Naive thymus-derived CD8-positive, alpha-beta T cell (primary cell): ENCODE data around the gene MUC20. TPM values are rescaled to one million over a fixed set of nuclear protein-coding genes. Genes with fewer than 3 reads are reported as not detected.
A peak's percentile ranks its signal among the peaks of the same experiment; 100 is the strongest.
"Not testable (repeated sequence)": the region's sequence is repeated elsewhere in the genome, so short reads cannot be mapped to it uniquely, and the experiment has no call there.

Experiments used
- ATAC-seq, 2 donors: fragments of 150-1000 bp; cut with Tn5 transposase in 1 of 2; sonication (Bioruptor Pico), chemical (Tn5 transposase) in 1 of 2; 1 replicate in 1 of 2; 2 replicates in 1 of 2; pipeline ENCODE4 v1.10.0; 2021; ENCODE audit warnings: mild to moderate bottlenecking in 2 of 2, moderate library complexity in 2 of 2
- POLR2A ChIA-PET: fragments of 350-600 bp; sonication (Branson Sonifier 250); formaldehyde crosslinking; loops from one replicate; lab custom pipeline; 2021; ENCODE audit warnings: antibody characterized with exemption; lab: Charles Lee
- DNase-seq, 10 donors: peaks; one replicate each; pipeline versions ENCODE4 v3.0.0 to v3.0.0-alpha.2; 2020 to 2022
- H3K27ac Mint-ChIP-seq, 10 donors: one replicate each; pipeline ENCODE4 v1.8.0; 2020 to 2022; ENCODE audit warnings: mild to moderate bottlenecking in 10 of 10, mixed read lengths in 10 of 10, moderate library complexity in 4 of 10, inconsistent platforms in 1 of 10
- H3K27me3 Mint-ChIP-seq, 5 donors: one replicate each; pipeline ENCODE4 v1.8.0; 2021 to 2022; ENCODE audit warnings: mixed read lengths in 5 of 5
- H3K36me3 Mint-ChIP-seq, 3 donors: one replicate each; pipeline ENCODE4 v1.8.0; 2020 to 2022; ENCODE audit warnings: mixed read lengths in 3 of 3, mild to moderate bottlenecking in 2 of 3, inconsistent platforms in 1 of 3
- H3K4me1 Mint-ChIP-seq, 4 donors: one replicate each; pipeline ENCODE4 v1.8.0; 2021 to 2022; ENCODE audit warnings: mixed read lengths in 4 of 4
- H3K4me3 Mint-ChIP-seq, 10 donors: one replicate each; pipeline ENCODE4 v1.8.0; 2020 to 2022; ENCODE audit warnings: mild to moderate bottlenecking in 10 of 10, mixed read lengths in 10 of 10, moderate library complexity in 6 of 10, inconsistent platforms in 1 of 10
- H3K9me3 Mint-ChIP-seq, 9 donors: one replicate each; pipeline ENCODE4 v1.8.0; 2020 to 2022; ENCODE audit warnings: mixed read lengths in 9 of 9, mild to moderate bottlenecking in 3 of 9, inconsistent platforms in 1 of 9, moderate library complexity in 1 of 9
- polyA plus RNA-seq, 3 donors: library from polyadenylated mRNA; unstranded; fragments of 300-500 nt; fragmentation: Illumina TruSeq; gene quantifications; one replicate each; pipeline ENCODE4 v1.2.3, GENCODE V29; 2021
- total RNA-seq, 8 experiments: library from RNA in 2 of 8; stranded (reverse) in 2 of 8; gene quantifications; one replicate each; pipeline ENCODE4 v1.2.3 and lab custom pipeline; 2021 to 2026

Gene MUC20, protein sequence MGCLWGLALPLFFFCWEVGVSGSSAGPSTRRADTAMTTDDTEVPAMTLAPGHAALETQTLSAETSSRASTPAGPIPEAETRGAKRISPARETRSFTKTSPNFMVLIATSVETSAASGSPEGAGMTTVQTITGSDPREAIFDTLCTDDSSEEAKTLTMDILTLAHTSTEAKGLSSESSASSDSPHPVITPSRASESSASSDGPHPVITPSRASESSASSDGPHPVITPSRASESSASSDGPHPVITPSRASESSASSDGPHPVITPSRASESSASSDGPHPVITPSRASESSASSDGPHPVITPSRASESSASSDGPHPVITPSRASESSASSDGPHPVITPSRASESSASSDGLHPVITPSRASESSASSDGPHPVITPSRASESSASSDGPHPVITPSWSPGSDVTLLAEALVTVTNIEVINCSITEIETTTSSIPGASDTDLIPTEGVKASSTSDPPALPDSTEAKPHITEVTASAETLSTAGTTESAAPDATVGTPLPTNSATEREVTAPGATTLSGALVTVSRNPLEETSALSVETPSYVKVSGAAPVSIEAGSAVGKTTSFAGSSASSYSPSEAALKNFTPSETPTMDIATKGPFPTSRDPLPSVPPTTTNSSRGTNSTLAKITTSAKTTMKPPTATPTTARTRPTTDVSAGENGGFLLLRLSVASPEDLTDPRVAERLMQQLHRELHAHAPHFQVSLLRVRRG
- total RNA-seq (10 to 100 TPM in 1 of 2 experiments, 1 to 10 TPM in 1; 9.0 to 11.7 TPM), polyA plus RNA-seq (1 to 10 TPM in 1 of 3 donors, under 1 TPM in 1, not detected in 1; 0.21 to 1.5 TPM), total RNA-seq (lab: John Stamatoyannopoulos, UW) (0.90 to 6.8 (median 2.9) reads per million in 6 experiments)

DNA sequence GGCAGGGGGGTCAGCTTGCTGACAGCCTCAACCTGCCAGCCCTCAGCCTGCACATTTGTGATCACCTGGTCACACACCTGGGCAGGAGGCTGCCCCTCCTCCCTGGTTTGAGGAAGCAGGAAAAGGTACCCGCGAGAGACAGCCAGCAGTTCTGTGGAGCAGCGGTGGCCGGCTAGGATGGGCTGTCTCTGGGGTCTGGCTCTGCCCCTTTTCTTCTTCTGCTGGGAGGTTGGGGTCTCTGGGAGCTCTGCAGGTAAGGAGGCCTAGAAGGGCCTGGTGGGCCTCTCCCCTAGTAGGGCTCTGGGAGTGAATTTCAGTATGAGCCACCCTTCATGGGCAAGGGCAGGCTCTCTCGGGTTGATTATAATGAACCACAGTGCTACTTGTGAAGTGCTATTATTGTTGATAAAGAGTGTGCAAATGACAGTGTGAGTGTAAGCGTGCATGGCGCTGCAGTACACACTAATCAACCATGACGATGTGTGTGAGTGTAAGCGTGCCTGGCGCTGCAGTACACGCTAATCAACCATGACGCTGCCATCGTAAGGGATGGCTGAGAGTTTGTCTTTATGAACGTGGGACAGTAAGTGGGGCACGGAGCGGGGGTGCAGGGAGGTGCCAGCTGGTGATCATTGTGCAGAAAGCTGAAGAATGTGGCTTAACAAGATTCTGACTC is at the start of gene MUC20:
MUC20 (plus strand) TSS at position 148 of the 676 bp plus-strand sequence; CDS start at position 178, 30 bp downstream.
- H3K4me1 Mint-ChIP-seq, ATAC-seq, H3K36me3 Mint-ChIP-seq, H3K27me3 Mint-ChIP-seq, DNase-seq, H3K9me3 Mint-ChIP-seq: not testable (repeated sequence)
- H3K4me3 Mint-ChIP-seq, result peak within 1 kb of the TSS in 2 of 10 donors; percentile 42 to 47
- H3K27ac Mint-ChIP-seq, result peak within 1 kb of the TSS in 5 of 10 donors; percentile 10 to 56 (median 29)
- POLR2A ChIA-PET, result interaction anchor here (0.6 kb wide), 1 partner anchor 20 kb away, joined by 4 read pairs; no protein-coding TSS in a partner anchor

DNA sequence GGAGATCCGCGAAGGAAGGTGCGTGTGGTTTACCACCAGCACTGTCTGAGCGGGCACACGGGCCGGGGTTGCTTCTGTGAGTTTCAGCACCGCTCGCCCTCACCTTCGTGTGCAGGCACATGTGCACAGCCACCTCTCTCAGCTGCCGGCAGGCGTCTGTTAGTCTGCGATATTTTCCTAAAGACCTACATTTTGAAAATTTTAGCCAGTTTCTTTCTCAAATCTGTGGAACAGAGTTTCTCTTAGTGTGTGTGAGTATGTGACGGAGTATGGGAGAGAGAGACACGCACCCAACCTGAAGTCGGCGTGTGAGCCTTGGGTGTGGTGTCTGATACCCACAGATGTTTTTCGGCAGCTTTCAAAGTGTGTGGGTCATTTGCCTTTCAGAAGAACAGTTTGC is 49.5 kb upstream of the MUC20 start:
- H3K9me3 Mint-ChIP-seq, POLR2A ChIA-PET, DNase-seq, H3K4me1 Mint-ChIP-seq, ATAC-seq, H3K27ac Mint-ChIP-seq, H3K4me3 Mint-ChIP-seq, H3K27me3 Mint-ChIP-seq: not testable (repeated sequence)
- H3K36me3 Mint-ChIP-seq, result peaks cover 4 to 68% (median 25%) of the 10 kb centered on the region in 3 donors

DNA sequence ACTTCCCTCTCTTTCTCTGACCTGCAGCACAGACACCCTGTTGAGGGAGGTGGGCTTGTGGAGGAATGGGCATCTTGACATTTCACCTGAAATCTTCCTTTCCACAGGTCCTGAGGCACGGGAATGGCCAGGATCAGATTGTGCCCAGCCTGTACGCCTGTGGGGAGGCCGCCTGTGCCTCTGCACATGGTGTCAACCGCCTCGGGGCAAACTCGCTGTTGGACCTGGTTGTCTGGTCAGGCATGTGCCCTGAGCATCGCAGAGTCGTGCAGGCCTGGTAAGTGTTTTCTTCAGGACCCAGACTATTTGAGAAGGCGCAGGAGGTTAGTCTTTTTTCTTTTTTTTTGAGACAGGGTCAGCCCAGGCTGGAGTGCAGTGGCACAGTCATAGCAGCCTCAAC is 47.1 kb upstream of the MUC20 start:
- DNase-seq, H3K27me3 Mint-ChIP-seq, ATAC-seq, H3K4me1 Mint-ChIP-seq, H3K27ac Mint-ChIP-seq, POLR2A ChIA-PET, H3K4me3 Mint-ChIP-seq, H3K9me3 Mint-ChIP-seq: not testable (repeated sequence)
- peaks cover 4 to 74% (median 29%) of the 10 kb centered on the region in 3 donors for H3K36me3 Mint-ChIP-seq

DNA sequence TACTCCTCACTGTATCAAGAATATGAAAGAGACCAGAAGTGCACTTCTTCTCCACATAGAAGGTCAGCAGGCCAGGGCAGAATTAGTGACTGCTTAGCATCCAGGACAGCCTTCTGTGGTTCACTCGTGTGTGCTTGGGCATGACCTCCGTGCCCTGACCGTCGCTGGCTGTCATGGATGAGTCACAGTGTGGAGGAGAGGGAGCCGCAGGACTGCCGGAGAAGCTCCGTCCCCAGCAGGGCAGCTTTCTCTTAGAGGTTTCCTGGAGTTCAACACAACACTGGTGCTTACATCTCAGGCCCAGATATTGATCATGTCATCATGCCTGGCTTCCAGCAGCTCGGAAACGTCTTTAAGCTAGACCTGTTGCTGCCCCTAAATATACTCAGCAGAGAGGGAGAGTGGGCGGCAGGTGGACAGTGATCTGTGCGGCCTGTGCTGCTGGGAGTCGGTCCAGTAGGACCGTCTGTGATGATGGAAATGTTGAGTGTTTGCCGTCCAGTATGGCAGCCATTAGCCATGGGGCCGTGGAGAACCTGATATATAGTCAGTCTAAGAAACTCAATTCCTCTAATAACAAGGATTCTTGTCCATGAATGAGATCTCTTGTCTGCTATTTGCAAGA is 42.3 kb upstream of the MUC20 start:
- H3K27ac Mint-ChIP-seq, H3K4me3 Mint-ChIP-seq, H3K9me3 Mint-ChIP-seq, POLR2A ChIA-PET, H3K4me1 Mint-ChIP-seq, DNase-seq, H3K27me3 Mint-ChIP-seq, ATAC-seq: not testable (repeated sequence)
- H3K36me3 Mint-ChIP-seq, result peaks cover 6 to 63% (median 29%) of the 10 kb centered on the region in 3 donors

DNA sequence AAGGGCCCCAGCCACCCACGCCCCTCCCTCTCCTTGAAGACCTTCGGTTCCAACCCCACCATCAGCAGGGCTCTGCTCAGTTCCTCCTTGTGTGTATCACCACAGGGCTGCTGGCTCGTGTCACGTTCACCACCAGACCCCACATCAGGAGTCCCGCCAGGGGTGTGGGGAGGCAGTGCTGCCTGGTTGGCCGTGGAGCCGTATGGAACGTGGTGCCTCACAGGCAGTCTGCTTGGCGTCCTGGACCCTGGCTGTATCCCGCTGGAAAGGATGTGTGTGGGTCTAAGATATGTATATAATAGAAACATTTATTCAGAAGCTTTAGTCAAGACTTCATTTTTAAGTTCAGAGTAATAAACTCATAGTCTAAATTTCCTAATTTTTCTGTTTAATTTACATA is 40.1 kb upstream of the MUC20 start:
- H3K27me3 Mint-ChIP-seq, H3K4me1 Mint-ChIP-seq, H3K9me3 Mint-ChIP-seq, H3K4me3 Mint-ChIP-seq, ATAC-seq, H3K27ac Mint-ChIP-seq, DNase-seq, POLR2A ChIA-PET: not testable (repeated sequence)
- peaks cover 8 to 65% (median 29%) of the 10 kb centered on the region in 3 donors for H3K36me3 Mint-ChIP-seq

DNA sequence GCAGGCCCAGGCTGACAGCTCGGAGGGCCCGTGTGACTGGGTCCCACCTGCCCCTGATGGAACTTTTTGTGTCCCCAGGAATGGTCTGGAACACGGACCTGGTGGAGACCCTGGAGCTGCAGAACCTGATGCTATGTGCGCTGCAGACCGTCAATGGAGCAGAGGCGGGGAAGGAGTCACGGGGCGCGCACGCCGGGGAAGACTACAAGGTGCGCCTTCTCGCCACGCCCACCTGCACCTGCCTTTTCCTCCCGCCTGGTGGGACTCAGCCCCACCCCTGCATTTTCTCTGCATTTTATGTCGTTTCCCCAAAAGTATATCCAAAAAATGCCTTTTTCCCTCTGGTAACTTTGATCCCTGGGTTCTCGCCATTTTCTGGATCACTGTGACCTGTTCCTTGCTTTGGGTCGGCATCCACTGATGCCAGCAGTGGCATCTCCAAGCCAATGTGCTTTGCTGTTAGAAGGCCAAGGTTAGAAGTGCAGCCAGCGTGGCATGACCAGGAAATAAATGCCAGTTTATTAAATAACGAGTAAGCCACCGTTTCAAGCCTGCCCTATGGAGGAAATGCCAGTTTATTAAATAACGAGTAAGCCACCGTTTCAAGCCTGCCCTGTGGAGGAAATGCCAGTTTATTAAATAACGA is 39.2 kb upstream of the MUC20 start:
- H3K27ac Mint-ChIP-seq, H3K9me3 Mint-ChIP-seq, DNase-seq, ATAC-seq, H3K27me3 Mint-ChIP-seq, POLR2A ChIA-PET, H3K4me1 Mint-ChIP-seq, H3K4me3 Mint-ChIP-seq: not testable (repeated sequence)
- H3K36me3 Mint-ChIP-seq, result peaks cover 8 to 68% (median 32%) of the 10 kb centered on the region in 3 donors

DNA sequence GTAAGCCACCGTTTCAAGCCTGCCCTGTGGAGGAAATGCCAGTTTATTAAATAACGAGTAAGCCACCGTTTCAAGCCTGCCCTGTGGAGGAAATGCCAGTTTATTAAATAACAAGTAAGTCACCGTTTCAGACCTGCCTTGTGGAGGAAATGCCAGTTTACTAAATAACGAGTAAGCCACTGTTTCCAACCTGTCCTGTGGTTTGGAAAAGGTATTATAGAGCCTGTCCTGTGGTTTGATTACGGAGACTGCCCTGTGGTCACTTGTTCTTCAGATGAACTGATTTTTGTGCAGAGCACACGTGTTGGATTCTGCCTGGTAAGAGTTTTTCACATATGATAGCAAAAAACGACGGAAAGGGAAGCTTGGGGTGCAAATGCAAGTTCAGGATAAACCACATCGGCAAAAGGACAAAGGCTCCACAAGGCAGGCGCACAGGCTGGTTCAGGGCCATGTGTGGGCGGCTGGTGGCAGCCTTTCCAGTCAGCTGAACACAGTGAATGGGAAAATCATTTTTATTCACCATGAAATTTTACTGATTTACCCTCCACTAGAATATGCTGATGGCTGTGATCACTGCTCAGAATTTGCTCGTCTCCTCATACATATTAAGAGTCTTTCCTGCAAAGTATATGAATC is 38.6 kb upstream of the MUC20 start:
- H3K4me3 Mint-ChIP-seq, H3K27me3 Mint-ChIP-seq, POLR2A ChIA-PET, DNase-seq, H3K9me3 Mint-ChIP-seq, H3K4me1 Mint-ChIP-seq, ATAC-seq, H3K27ac Mint-ChIP-seq: not testable (repeated sequence)
- H3K36me3 Mint-ChIP-seq, result peaks cover 8 to 65% (median 31%) of the 10 kb centered on the region in 3 donors

GRCh38 chr3:195683722-195684526 is 36.9 kb upstream of the MUC20 start:
- H3K27me3 Mint-ChIP-seq, H3K9me3 Mint-ChIP-seq, POLR2A ChIA-PET, ATAC-seq, H3K4me1 Mint-ChIP-seq, H3K4me3 Mint-ChIP-seq: not testable (repeated sequence)
- Mint-ChIP-seq H3K27ac (peak overlapping the region in 5 of 10 donors; percentile 20 to 71 (median 52)), H3K36me3 (peaks cover 8 to 61% (median 24%) of the 10 kb centered on the region in 3 donors)
- peak in 1 of 10 donors; percentile 56 for DNase-seq

DNA sequence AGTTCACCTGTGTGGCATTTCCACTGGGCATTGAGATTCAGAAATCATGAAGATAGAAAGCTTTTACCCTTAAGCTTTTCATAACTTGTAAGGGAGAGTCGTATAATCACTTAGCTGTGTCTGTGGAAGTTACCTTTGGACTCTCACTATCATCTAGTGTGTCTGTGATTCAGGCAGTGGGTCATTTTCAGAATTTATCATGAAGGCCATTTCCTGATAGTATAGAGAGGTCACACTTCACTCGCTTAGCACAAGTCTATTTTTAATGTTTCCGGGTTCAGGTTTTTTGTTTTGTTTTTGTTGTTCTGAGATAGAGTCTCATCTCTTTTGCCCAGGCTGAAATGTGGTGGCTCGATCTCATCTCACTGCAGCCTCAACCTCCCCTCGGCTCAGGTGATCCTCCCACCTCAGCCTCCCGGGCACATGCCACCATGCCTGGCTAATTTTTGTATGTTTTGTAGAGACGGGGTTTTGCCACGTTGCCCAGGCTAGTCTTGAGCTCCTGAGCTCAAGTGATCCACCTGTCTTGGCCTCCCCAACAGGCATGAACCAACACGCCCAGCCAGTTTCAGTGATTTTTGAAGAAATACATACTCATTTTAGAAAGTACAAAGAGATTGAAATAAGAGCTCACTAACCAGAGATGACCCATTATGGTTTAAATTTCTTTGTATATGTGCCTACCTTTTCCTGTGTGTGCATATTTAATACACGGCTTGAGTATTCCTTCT is 36.1 kb upstream of the MUC20 start:
- H3K9me3 Mint-ChIP-seq, H3K4me1 Mint-ChIP-seq, ATAC-seq, DNase-seq, POLR2A ChIA-PET, H3K4me3 Mint-ChIP-seq, H3K27me3 Mint-ChIP-seq: not testable (repeated sequence)
- H3K36me3 Mint-ChIP-seq, result peaks cover 8 to 63% (median 24%) of the 10 kb centered on the region in 3 donors
- H3K27ac Mint-ChIP-seq, result peak overlapping the region in 3 of 10 donors; percentile 43 to 85 (median 63)

DNA sequence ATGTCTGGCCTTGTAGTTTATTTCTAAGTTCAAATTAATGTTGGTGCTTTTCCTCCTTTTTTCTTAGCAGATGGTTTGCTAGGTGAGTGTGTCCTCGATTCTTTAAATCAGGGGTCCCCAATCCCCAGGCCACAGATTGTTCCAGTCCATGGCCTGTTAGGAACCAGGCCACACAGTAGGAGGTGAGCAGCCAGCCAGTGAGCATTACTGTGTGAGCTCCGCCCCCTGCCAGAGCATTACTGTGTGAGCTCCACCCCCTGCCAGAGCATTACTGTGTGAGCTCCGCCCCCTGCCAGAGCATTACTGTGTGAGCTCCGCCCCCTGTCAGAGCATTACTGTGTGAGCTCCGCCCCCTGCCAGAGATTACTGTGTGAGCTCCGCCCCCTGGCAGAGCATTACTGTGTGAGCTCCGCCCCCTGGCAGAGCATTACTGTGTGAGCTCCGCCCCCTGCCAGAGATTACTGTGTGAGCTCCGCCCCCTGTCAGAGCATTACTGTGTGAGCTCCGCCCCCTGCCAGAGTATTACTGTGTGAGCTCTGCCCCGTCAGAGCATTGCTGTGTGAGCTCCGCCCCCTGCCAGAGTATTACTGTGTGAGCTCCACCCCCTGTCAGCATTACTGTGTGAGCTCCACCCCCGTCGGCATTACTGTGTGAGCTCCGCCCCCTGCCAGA is 34.1 kb upstream of the MUC20 start:
- Mint-ChIP-seq H3K36me3 (peaks cover 8 to 70% (median 26%) of the 10 kb centered on the region in 3 donors), H3K27ac (peak overlapping the region in 2 of 10 donors; percentile 31 to 69)
- H3K4me1 Mint-ChIP-seq, H3K4me3 Mint-ChIP-seq, H3K27me3 Mint-ChIP-seq, H3K9me3 Mint-ChIP-seq, POLR2A ChIA-PET, ATAC-seq: not testable (repeated sequence)
- peak in 3 of 10 donors; percentile 10 to 18 (median 11) for DNase-seq
